ENCODE results near the gene ATAD3B.

DNA sequence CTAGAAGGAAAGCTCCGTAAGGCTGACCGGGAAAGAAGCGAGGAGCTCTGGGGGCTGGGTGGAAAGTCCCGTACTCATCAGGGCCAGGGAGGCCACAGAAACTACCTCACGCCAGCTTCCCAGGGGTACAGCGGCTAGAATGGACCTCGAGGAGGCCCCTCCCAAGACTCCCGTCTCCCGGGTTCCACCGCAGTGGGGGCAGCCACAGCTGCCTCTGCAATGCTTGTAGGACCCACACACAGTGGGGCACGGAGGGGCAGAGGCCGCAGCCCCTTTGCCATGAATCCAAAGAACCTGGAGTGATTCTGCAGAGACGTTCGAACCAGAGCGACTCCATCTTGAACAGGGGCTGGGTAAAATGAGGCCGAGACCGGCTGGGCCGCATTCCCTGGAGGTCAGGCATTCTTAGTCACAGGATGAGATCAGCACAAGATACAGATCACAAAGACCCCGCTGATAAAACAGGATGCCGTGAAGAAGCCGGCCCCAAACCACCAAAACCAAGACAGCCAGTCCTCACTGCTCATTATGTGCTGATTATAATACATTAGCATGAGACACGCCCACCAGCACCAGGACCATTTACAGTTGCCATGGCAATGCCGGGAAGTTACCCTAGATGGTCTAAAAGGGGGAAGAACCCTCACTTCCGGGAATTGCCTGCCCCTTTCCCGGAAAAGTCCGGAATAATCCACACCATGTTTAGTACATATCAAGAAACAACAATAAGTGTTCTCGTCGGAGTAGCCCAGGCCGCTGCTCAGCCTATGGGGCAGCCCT is 48.9 kb upstream of the ATAD3B start:
- TF ChIP-seq, protein P1, sequence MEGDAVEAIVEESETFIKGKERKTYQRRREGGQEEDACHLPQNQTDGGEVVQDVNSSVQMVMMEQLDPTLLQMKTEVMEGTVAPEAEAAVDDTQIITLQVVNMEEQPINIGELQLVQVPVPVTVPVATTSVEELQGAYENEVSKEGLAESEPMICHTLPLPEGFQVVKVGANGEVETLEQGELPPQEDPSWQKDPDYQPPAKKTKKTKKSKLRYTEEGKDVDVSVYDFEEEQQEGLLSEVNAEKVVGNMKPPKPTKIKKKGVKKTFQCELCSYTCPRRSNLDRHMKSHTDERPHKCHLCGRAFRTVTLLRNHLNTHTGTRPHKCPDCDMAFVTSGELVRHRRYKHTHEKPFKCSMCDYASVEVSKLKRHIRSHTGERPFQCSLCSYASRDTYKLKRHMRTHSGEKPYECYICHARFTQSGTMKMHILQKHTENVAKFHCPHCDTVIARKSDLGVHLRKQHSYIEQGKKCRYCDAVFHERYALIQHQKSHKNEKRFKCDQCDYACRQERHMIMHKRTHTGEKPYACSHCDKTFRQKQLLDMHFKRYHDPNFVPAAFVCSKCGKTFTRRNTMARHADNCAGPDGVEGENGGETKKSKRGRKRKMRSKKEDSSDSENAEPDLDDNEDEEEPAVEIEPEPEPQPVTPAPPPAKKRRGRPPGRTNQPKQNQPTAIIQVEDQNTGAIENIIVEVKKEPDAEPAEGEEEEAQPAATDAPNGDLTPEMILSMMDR (IDR thresholded peaks at IDR 0.05) = no peak
- no peak for TF ChIP-seq POLR2A (IDR thresholded peaks at IDR 0.05)

Data from esophagus squamous epithelium (tissue), 4 donors.